GM19025 (cell line): Measurements from ENCODE around the gene SLCO3A1.

ENCODE experiments used
- ATAC-seq: cut with Tn5 transposase; IDR thresholded peaks from one replicate; pipeline ENCODE4 v1.9.1; 2021; ENCODE audit warnings: mild to moderate bottlenecking, low read depth, moderate library complexity; ENCODE audit not compliant: unreplicated experiment

Gene SLCO3A1

DNA sequence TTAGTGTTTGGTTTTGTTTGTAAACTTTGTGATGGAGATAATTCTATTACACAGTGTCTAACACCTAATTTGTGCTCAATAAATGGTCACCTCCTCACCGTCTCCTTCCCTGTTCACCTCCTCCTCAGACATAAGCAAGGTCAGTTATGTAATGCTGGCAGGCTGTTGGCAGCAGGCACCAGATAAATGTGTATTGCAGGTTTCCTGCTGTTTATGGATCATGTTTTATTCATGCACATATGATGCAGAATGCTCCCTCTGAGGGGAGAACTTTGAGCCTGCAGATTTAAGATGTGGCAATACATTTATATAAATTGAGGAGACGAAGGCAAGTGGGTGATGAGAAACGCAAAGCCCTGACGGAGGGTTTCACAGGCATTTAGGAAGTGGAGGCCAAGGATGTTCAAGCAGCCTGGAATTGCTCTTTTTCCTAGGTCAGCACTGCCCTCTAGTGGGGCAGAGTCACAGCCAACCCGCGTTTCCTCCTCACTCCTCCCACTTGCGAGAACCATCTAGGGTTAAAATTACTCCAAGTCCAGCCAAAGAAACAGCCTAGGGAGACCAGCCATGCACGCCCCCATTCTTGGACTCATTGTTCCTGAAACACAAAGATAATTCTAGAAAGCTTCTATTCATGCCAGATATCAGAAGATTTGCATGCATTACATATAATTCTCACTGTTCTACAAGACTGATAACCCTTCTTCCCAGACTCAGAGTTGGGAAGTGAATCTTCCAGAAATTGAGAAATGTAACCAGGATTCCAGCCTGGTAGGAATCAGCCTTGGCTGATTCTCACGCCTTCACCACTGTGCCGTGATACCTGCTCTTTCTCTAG lies 228.7 kb downstream of the SLCO3A1 start:
- no peak for ATAC-seq

DNA sequence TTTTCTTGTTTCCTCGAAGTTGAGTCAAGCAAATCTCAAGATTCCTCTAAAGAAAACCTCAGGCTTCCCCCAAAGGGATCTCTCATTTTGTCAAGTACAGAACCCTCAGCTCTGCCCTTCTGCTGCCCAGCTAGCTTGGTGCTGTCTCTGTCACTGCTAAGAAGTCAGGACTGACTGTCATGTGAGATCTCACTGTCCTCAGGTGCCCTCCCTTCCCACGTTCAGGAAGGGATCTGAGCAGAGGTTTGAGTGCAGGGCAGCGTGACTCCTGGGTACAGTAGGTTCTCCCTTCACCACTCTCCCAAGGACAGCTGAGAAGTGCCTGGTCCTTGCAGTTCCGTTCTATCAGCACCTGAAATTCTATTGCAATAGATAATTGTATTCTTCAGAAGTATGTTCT lies 229.7 kb downstream of the SLCO3A1 start:
- ATAC-seq: no peak

- ATAC-seq: no peak
Observed at GRCh38 chr15:92087211-92087610, 233.7 kb downstream of the SLCO3A1 start.

DNA sequence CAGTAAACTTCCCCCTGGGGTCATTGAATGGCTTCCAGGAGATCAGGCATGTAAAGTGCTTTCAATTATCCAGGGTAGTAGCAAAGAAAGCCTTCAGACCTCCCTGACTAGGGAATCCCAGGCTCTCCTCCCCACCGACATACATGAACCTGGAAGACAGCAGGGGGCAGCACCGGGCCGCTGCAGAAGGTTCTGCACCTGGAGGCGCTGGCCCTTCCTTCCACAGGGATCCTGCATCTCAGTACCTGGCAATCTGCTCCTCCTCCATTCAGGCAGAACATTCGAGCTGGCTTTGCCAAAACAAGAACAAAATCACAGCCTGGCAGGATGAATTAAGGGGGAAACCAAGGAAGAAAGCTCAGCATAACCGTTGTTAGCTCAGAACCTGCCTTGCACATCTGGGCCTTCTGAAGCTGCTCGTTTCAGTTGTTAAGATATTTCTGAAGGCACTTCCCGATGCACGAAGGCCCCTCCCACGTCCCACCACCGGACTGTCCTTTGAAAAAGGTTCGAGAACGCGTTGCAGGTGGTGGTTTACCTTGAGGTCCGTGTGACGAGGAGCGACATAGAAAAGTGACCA lies 237.7 kb downstream of the SLCO3A1 start:
- ATAC-seq: no peak

DNA sequence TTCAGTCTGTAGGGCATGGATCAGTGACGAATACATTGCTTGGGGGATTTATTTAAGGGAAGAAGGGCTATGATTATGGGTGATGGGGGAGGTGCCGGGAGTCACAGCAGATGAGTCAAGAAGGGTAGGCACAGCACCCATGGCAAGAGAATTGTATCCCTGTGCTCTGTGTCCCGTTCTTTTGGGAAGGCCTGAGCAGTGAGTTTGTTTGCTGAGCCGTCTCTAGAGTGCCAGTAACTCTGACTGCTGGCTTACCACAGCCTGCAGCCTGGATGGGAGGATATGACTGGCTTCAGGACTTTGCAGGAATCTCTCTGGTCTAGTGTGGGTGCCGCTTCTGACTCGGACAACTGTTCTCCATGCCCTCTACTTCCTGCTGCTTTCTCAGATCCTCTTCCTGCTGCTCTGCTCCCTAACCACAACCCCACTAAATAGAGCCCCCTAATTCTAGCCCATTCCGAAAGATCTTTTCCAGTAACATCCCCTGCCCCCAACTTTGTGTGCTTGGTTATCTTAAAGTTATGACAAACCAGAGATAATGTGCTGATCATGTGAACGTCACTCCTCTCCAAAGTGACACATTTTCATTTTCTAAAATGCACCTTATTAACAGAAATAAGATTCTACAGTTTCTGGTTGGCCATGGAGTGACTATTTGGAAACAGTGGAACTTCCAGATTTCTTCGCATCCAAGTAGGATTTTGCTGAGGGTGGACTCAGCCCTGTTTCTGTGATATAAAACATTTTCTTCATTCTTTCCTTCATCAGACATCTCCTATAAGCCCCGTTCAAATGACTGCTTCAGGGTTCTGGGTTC lies 239.0 kb downstream of the SLCO3A1 start:
- no peak for ATAC-seq

DNA sequence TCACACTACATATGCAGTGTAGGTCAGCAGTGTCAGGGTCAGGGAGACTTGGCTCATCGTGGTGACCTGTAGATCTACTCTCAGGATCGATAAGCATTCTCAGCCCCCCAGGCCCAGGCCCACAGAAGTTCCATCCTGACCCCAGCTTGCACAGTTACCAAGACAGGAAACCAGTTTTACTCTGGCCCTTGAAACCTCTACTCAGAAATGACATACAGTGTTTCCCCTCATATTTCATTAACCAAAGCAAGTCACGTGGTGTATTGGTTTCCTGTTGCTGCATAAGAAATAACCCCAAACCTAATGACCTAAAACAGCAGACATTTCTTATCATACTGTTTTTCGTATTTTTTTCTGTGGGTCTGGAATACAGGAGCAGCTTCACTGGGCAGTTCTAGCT lies 242.2 kb downstream of the SLCO3A1 start:
- peak; percentile 66 for ATAC-seq

GRCh38 chr15:92097474-92098178 lies 244.1 kb downstream of the SLCO3A1 start:
- peak; percentile 52 for ATAC-seq

DNA sequence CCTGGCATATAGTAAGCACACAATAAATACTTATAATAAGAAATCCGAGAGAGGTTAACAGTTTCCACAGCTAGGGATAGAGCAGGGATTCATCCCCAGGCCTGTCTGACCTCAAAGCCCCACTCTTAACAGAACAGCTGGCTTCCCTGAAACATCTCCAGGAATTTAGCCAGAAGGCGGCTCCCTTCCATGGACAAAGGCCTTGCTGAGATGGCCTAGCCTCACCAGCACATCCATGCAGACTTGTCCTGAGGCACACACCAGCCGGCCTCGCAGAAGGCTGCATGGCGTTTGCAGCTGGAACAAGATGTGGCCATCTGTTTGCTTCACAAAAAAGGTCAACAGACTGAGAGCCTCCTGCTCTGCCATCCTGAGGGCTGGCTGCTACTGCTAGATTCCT lies 245.4 kb downstream of the SLCO3A1 start:
- ATAC-seq: no peak

GRCh38 chr15:92100301-92100700 lies 246.8 kb downstream of the SLCO3A1 start:
- no peak for ATAC-seq

DNA sequence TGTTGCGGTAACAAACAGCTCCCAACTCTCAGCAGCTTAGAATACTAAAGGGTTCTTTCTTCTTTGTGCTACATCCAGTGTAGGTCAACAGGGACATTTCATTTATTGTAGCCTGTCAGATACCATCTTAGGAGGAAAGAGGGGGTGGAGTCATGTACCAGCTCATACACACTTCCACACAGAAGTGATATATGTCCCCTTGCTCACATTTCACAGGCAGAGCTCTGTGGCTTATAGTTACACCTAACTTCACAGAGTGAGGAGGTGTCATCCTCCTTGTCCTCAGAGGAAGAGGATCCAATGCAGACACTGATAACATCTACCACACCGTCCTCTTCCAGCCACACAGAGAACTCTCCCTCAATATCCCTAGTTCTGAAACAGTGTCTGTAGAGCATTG lies 247.2 kb downstream of the SLCO3A1 start:
- no peak for ATAC-seq

DNA sequence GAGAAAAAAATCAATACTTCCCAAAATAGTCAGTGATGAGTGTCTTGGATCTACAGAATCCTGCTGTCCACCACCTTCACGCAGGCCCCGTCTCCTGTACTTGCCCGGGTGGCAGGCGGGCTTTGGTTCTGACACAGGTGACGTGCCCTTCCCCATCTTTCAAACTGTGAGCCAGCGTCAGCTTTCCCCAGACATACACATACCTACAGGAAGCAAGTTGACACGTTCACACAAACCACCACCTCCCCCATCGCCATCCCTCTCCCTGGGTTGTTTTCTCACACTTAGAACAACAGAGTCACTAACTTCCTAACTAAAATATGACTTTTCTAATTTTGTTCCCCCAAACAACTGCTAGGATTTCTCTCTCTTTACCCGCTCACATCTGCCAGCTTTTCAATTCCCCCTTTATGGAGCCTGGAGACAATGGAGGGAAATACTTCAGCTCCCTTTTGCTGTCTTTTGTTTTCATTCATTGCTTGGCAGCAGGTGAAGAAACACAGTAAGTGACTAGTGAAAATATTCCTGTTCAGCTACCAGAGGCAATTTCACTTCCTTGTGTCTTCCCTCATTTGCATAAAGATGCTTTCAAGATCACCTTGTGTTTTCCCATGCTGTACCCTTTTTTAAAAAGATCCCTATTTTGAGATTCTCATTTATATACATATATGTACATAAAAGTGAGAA lies 248.3 kb downstream of the SLCO3A1 start:
- ATAC-seq: no peak

DNA sequence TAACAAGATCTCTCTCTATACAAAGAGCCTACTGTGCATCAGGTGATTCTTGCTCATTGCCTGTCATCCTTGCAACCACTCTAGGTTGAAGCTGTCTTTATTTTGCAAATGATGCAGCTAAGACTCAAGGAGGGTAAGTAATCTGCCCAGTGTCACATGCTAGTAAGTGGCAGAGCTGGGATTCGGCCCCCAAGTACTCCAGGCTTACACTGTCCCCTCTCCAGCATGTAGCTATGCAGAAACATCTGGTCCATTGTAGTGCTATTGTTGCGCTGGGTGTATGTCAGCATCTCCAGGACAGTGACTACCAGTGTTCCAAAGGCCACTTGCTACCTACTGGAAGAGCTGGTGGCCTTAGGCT lies 248.9 kb downstream of the SLCO3A1 start:
- no peak for ATAC-seq

GRCh38 chr15:92104072-92104471 lies 250.6 kb downstream of the SLCO3A1 start:
- no peak for ATAC-seq

DNA sequence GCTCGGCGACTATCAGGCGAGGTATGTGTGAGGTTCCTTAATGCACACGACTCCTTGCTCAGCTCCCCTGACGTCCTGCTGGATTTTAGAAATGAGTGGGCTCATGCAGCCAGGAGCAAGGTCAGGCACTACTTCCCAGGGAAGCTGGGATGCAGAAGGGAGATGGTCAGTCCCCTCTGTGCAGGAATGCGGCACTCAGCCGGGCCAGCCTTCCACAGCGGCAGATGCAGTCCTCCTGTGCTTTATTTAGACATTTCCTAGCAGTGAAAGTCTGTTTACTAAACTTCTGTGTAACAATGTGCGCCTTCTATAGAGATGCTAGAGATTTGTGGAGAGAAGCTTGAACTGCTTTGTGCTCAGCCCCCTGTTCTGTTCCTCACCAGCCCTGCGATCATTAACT lies 252.1 kb downstream of the SLCO3A1 start:
- no peak for ATAC-seq

DNA sequence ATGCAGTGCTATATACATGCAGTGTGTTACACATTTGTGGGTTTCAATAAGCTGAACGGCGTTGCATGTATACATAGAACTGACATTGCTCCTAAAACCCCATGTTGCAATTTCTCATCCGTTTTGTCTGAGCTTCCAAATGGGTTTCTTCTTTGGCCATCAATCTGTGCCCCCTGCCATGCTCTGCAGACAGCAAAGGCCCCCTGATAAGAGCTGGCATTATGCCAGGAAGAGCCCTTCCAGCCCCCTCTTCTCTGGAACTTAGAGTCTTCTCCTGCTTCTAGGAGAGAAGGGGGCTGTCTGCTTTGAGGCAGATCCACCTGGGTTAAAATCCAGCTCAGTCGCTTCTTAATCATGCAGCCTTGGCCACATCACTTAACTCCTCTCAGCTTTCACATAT lies 254.0 kb downstream of the SLCO3A1 start:
- ATAC-seq: no peak

- no peak for ATAC-seq
Observed at GRCh38 chr15:92109191-92109873, 255.8 kb downstream of the SLCO3A1 start.

- no peak for ATAC-seq
Observed at GRCh38 chr15:92111291-92111690, 257.8 kb downstream of the SLCO3A1 start.

GRCh38 chr15:92111751-92112150 lies 258.2 kb downstream of the SLCO3A1 start:
- ATAC-seq: no peak

GRCh38 chr15:92112180-92112579 lies 258.7 kb downstream of the SLCO3A1 start:
- ATAC-seq: no peak

DNA sequence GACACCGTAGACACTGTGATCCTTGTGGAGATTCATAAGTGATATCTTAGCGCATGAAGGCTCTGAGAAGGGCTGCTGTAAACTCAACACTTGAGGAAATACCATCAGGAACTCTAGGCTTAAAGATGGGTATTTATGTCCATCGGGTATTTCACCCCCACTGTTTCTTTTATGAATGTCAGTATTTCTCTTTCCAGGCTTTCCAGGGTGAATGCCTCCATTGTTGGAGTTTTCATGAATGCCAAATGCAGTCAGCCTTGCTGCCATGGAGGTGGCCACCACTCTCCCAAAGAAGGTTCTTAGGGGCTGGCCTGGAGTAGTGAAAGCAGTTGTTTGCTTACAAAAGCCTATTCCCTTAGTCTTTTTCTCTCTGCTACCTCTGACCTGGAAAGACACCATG lies 259.2 kb downstream of the SLCO3A1 start:
- no peak for ATAC-seq
